Activated naive CD4-positive, alpha-beta T cell treated with anti-CD3 and anti-CD28 coated beads for 36 hours (primary cell): ENCODE results near the gene TMEM266. TPM values are rescaled to one million over a fixed set of nuclear protein-coding genes. Genes with fewer than 3 reads are reported as not detected.

Experiments used
- CTCF ChIA-PET: fragments of 350-600 bp; sonication (Branson Sonifier 250); formaldehyde crosslinking; loops from one replicate; lab custom pipeline; 2021; ENCODE audit warnings: antibody characterized with exemption; lab: Charles Lee
- DNase-seq: peaks from one replicate; pipeline ENCODE4 v3.0.0-alpha.2; 2020
- H3K27ac Mint-ChIP-seq: one replicate; pipeline ENCODE4 v1.8.0; 2021; ENCODE audit warnings: mild to moderate bottlenecking, mixed read lengths
- H3K27me3 Mint-ChIP-seq: one replicate; pipeline ENCODE4 v1.8.0; 2021; ENCODE audit warnings: low read depth, mixed read lengths
- H3K36me3 Mint-ChIP-seq: one replicate; pipeline ENCODE4 v1.8.0; 2021; ENCODE audit warnings: low read depth, mixed read lengths
- H3K4me1 Mint-ChIP-seq: one replicate; pipeline ENCODE4 v1.8.0; 2021; ENCODE audit warnings: low read depth, mixed read lengths
- H3K4me3 Mint-ChIP-seq: one replicate; pipeline ENCODE4 v1.8.0; 2021; ENCODE audit warnings: mild to moderate bottlenecking, moderate library complexity, mixed read lengths
- H3K9me3 Mint-ChIP-seq: one replicate; pipeline ENCODE4 v1.8.0; 2021; ENCODE audit warnings: mixed read lengths
- intact Hi-C: fragments of 100-400 bp; cut with micrococcal nuclease; formaldehyde crosslinking; loops from one replicate; pipeline ENCODE4 v1.15.1; 2023
- total RNA-seq, 2 experiments: library from RNA; stranded (reverse); gene quantifications; one replicate each; pipeline ENCODE4 v1.2.3, GENCODE V29; 2021

Gene TMEM266
- total RNA-seq, 2 experiments from 2014 or later: not detected

- H3K27me3 Mint-ChIP-seq: no peaks in the 10 kb centered on the region
- H3K9me3 Mint-ChIP-seq: no peaks in the 10 kb centered on the region
- H3K4me3 Mint-ChIP-seq: no peak overlapping the region
- no peak for DNase-seq
- CTCF ChIA-PET: no interaction called here
- H3K4me1 Mint-ChIP-seq: no peaks in the 10 kb centered on the region
- intact Hi-C loops: no loop called here
- no peaks in the 10 kb centered on the region for H3K36me3 Mint-ChIP-seq
- H3K27ac Mint-ChIP-seq: no peak overlapping the region
These were observed 12.0 kb downstream of the TMEM266 start for GRCh38 chr15:76071806-76072205.

- DNase-seq: no peak
- intact Hi-C loops: no loop called here
- no peaks in the 10 kb centered on the region for H3K27me3 Mint-ChIP-seq
- H3K36me3 Mint-ChIP-seq: no peaks in the 10 kb centered on the region
- no peak overlapping the region for H3K4me3 Mint-ChIP-seq
- no peak overlapping the region for H3K27ac Mint-ChIP-seq
- H3K9me3 Mint-ChIP-seq: no peaks in the 10 kb centered on the region
- H3K4me1 Mint-ChIP-seq: no peaks in the 10 kb centered on the region
- CTCF ChIA-PET: no interaction called here
These were observed 13.8 kb downstream of the TMEM266 start for GRCh38 chr15:76073554-76073953.

- Mint-ChIP-seq H3K4me3 (no peak overlapping the region), H3K36me3 (no peaks in the 10 kb centered on the region)
- intact Hi-C loops: no loop called here
These were observed 15.3 kb downstream of the TMEM266 start for GRCh38 chr15:76075046-76075445.

GRCh38 chr15:76078285-76078877, 18.6 kb downstream of the TMEM266 start:
- intact Hi-C loops: no loop called here
- Mint-ChIP-seq H3K36me3 (no peaks in the 10 kb centered on the region), H3K27ac (no peak overlapping the region), H3K27me3 (no peaks in the 10 kb centered on the region), H3K4me3 (no peak overlapping the region), H3K4me1 (no peaks in the 10 kb centered on the region), H3K9me3 (no peaks in the 10 kb centered on the region)
- CTCF ChIA-PET: no interaction called here
- DNase-seq: no peak

More at GRCh38 chr15:76075046-76075445, 15.3 kb downstream of the TMEM266 start:
- Mint-ChIP-seq H3K27me3 (no peaks in the 10 kb centered on the region), H3K4me1 (no peaks in the 10 kb centered on the region), H3K9me3 (no peaks in the 10 kb centered on the region), H3K27ac (no peak overlapping the region)
- CTCF ChIA-PET: interaction anchor here (1.2 kb wide), 1 partner anchor 18 kb away, joined by 3 read pairs; no protein-coding TSS in a partner anchor
- DNase-seq: no peak

GRCh38 chr15:76084256-76084655, 24.5 kb downstream of the TMEM266 start:
- CTCF ChIA-PET: no interaction called here
- H3K4me1 Mint-ChIP-seq: no peaks in the 10 kb centered on the region
- H3K4me3 Mint-ChIP-seq: no peak overlapping the region
- no peaks in the 10 kb centered on the region for H3K36me3 Mint-ChIP-seq
- H3K27me3 Mint-ChIP-seq: peaks cover 13% of the 10 kb centered on the region
- H3K9me3 Mint-ChIP-seq: no peaks in the 10 kb centered on the region
- no peak overlapping the region for H3K27ac Mint-ChIP-seq
- no peak for DNase-seq
- intact Hi-C loops: no loop called here

GRCh38 chr15:76098685-76099084, 38.9 kb downstream of the TMEM266 start:
- no peaks in the 10 kb centered on the region for H3K4me1 Mint-ChIP-seq
- intact Hi-C loops: no loop called here
- no peaks in the 10 kb centered on the region for H3K36me3 Mint-ChIP-seq
- DNase-seq: no peak
- peaks cover 30% of the 10 kb centered on the region for H3K27me3 Mint-ChIP-seq
- H3K27ac Mint-ChIP-seq: no peak overlapping the region
- no peak overlapping the region for H3K4me3 Mint-ChIP-seq
- H3K9me3 Mint-ChIP-seq: no peaks in the 10 kb centered on the region
- CTCF ChIA-PET: interaction anchor here (1.0 kb wide), 1 partner anchor 41 kb away, joined by 4 read pairs; no protein-coding TSS in a partner anchor

GRCh38 chr15:76099388-76099787, 39.6 kb downstream of the TMEM266 start:
- CTCF ChIA-PET: interaction anchor here (1.0 kb wide), 1 partner anchor 40 kb away, joined by 4 read pairs; no protein-coding TSS in a partner anchor
- Mint-ChIP-seq H3K4me3 (no peak overlapping the region), H3K27ac (no peak overlapping the region), H3K4me1 (no peaks in the 10 kb centered on the region), H3K36me3 (no peaks in the 10 kb centered on the region), H3K9me3 (no peaks in the 10 kb centered on the region), H3K27me3 (peaks cover 28% of the 10 kb centered on the region)
- no peak for DNase-seq
- intact Hi-C loops: no loop called here

- no peak overlapping the region for H3K27ac Mint-ChIP-seq
- peaks cover 28% of the 10 kb centered on the region for H3K27me3 Mint-ChIP-seq
- intact Hi-C loops: no loop called here
- H3K4me1 Mint-ChIP-seq: no peaks in the 10 kb centered on the region
- no peak for DNase-seq
- CTCF ChIA-PET: no interaction called here
- H3K9me3 Mint-ChIP-seq: no peaks in the 10 kb centered on the region
- H3K36me3 Mint-ChIP-seq: no peaks in the 10 kb centered on the region
- H3K4me3 Mint-ChIP-seq: no peak overlapping the region
These were observed 40.6 kb downstream of the TMEM266 start for GRCh38 chr15:76100361-76100760.

- CTCF ChIA-PET: interaction anchor here (0.9 kb wide), 1 partner anchor 35 kb away, joined by 5 read pairs; no protein-coding TSS in a partner anchor
- Mint-ChIP-seq H3K27ac (no peak overlapping the region), H3K36me3 (no peaks in the 10 kb centered on the region), H3K9me3 (no peaks in the 10 kb centered on the region), H3K27me3 (peaks cover 24% of the 10 kb centered on the region), H3K4me1 (no peaks in the 10 kb centered on the region), H3K4me3 (no peak overlapping the region)
- DNase-seq: no peak
- intact Hi-C loops: no loop called here
These were observed 41.9 kb downstream of the TMEM266 start for GRCh38 chr15:76101655-76102054.

- Mint-ChIP-seq H3K4me3 (no peak overlapping the region), H3K27me3 (peaks cover 11% of the 10 kb centered on the region), H3K4me1 (no peaks in the 10 kb centered on the region), H3K27ac (no peak overlapping the region), H3K9me3 (no peaks in the 10 kb centered on the region), H3K36me3 (no peaks in the 10 kb centered on the region)
- CTCF ChIA-PET: no interaction called here
- DNase-seq: no peak
- intact Hi-C loops: no loop called here
These were observed 45.6 kb downstream of the TMEM266 start for GRCh38 chr15:76105391-76105790.

- no peak for DNase-seq
- Mint-ChIP-seq H3K4me1 (no peaks in the 10 kb centered on the region), H3K9me3 (no peaks in the 10 kb centered on the region), H3K27me3 (peaks cover 11% of the 10 kb centered on the region), H3K4me3 (no peak overlapping the region), H3K27ac (no peak overlapping the region), H3K36me3 (no peaks in the 10 kb centered on the region)
- CTCF ChIA-PET: no interaction called here
- intact Hi-C loops: no loop called here
These were observed 46.1 kb downstream of the TMEM266 start for GRCh38 chr15:76105911-76106310.

GRCh38 chr15:76107169-76107568, 47.4 kb downstream of the TMEM266 start:
- Mint-ChIP-seq H3K27ac (no peak overlapping the region), H3K36me3 (no peaks in the 10 kb centered on the region), H3K27me3 (peaks cover 7% of the 10 kb centered on the region), H3K9me3 (no peaks in the 10 kb centered on the region), H3K4me1 (no peaks in the 10 kb centered on the region), H3K4me3 (no peak overlapping the region)
- CTCF ChIA-PET: no interaction called here
- no peak for DNase-seq
- intact Hi-C loops: no loop called here

- CTCF ChIA-PET: no interaction called here
- Mint-ChIP-seq H3K4me3 (no peak overlapping the region), H3K27ac (no peak overlapping the region), H3K4me1 (no peaks in the 10 kb centered on the region), H3K36me3 (no peaks in the 10 kb centered on the region), H3K27me3 (peaks cover 5% of the 10 kb centered on the region), H3K9me3 (no peaks in the 10 kb centered on the region)
- no peak for DNase-seq
- intact Hi-C loops: no loop called here
These were observed 48.4 kb downstream of the TMEM266 start for GRCh38 chr15:76108021-76108723.
